GM19043 (cell line): ENCODE measurements around the gene SETD5.
A peak's percentile ranks its signal among the peaks of the same experiment; 100 is the strongest.

Source experiments
- ATAC-seq: cut with Tn5 transposase; IDR thresholded peaks from one replicate; pipeline ENCODE4 v1.9.1; 2021; ENCODE audit warnings: low read depth; ENCODE audit not compliant: unreplicated experiment

SETD5 gene

GRCh38 chr3:9388562-9389272, 8.7 kb upstream of the SETD5 start:
- no peak for ATAC-seq

GRCh38 chr3:9390265-9390888, 7.0 kb upstream of the SETD5 start:
- no peak for ATAC-seq

- ATAC-seq, result no peak
Observed at GRCh38 chr3:9392041-9392440, 5.4 kb upstream of the SETD5 start.

GRCh38 chr3:9395570-9396300, 1.7 kb upstream of the SETD5 start:
- no peak for ATAC-seq

GRCh38 chr3:9396301-9396631, 1.1 kb upstream of the SETD5 start:
- peak; percentile 21 for ATAC-seq

GRCh38 chr3:9396632-9397331, 633 bp upstream of the SETD5 start:
- ATAC-seq, result peak; percentile 68

GRCh38 chr3:9397906-9398699, 688 bp downstream of the SETD5 start:
- no peak for ATAC-seq

GRCh38 chr3:9398700-9399336, 1.4 kb downstream of the SETD5 start:
- ATAC-seq, result no peak

- ATAC-seq, result no peak
Observed at GRCh38 chr3:9399337-9399703, 1.9 kb downstream of the SETD5 start.

GRCh38 chr3:9399746-9400145, 2.3 kb downstream of the SETD5 start:
- no peak for ATAC-seq

GRCh38 chr3:9400616-9401015, 3.2 kb downstream of the SETD5 start:
- no peak for ATAC-seq

- no peak for ATAC-seq
Observed at GRCh38 chr3:9401986-9402385, 4.6 kb downstream of the SETD5 start.

- no peak for ATAC-seq
Observed at GRCh38 chr3:9402410-9403228, 5.2 kb downstream of the SETD5 start.

GRCh38 chr3:9403463-9403862, 6.0 kb downstream of the SETD5 start:
- ATAC-seq, result no peak

- ATAC-seq, result no peak
Observed at GRCh38 chr3:9404680-9405079, 7.3 kb downstream of the SETD5 start.

GRCh38 chr3:9405756-9406155, 8.3 kb downstream of the SETD5 start:
- ATAC-seq, result no peak

GRCh38 chr3:9406856-9407626, 9.6 kb downstream of the SETD5 start:
- ATAC-seq, result no peak

GRCh38 chr3:9408061-9408460, 10.6 kb downstream of the SETD5 start:
- no peak for ATAC-seq

GRCh38 chr3:9408546-9408945, 11.1 kb downstream of the SETD5 start:
- ATAC-seq, result no peak
